Suppressor macrophage treated with lipopolysaccharide for 4 hours (primary cell): Measurements from ENCODE around the gene CPSF4.
"Not testable (repeated sequence)": the region's sequence is repeated elsewhere in the genome, so short reads cannot be mapped to it uniquely, and the experiment has no call there.

Source experiments
- DNase-seq: peaks from one replicate; pipeline ENCODE4 v3.0.0-alpha.2; 2020

The CPSF4 gene

DNA sequence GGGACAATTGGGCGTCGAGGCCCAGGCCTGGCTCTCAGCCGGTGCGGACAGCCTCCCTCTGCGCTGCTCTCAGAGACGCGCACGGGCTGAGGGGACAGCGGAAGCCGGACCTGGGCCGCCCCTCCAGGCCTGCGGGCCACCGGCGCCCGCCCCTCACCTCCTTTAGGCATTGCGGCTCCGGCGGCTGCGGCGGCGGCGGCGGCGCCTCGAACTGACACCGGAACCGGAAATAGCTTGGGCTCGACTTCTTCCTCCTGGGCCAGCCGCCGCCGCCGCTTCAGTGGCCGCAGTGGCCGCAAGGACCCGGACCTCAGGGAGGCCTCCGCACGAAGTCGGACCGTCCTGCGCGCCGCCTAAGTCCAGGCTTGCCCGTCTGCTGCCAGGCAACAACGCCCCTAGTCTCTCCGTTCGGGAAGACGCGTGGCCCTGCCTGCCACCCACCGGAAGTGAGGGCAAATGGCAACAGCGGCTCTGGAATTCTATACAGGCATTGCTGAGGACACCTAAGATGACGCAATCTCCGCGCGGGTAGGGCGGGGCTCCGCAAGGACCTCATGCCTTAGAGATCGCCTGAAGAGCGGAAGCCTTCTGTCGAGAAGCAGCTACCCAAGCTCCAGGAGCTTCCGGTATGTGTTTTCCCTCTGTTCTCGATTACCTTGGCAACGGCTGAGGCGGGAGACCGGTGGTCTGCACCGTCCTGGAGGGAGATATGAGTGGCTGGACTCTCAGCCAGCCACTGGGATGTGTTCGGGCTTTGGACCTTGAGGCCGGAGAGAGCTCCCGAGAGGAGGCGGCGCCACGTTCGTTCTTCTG lies 30.2 kb upstream of the CPSF4 start, which contains the start of the genes BUD31 and PDAP1:
TSS of gene BUD31 (plus strand) at position 591 of the 813 bp plus-strand sequence. CDS start 2,124 bp downstream, outside the sequence.
TSS of gene PDAP1 (minus strand) at position 219 of the 813 bp plus-strand sequence. CDS start at position 170, 49 bp downstream.
- peak; percentile 95 for DNase-seq

DNA sequence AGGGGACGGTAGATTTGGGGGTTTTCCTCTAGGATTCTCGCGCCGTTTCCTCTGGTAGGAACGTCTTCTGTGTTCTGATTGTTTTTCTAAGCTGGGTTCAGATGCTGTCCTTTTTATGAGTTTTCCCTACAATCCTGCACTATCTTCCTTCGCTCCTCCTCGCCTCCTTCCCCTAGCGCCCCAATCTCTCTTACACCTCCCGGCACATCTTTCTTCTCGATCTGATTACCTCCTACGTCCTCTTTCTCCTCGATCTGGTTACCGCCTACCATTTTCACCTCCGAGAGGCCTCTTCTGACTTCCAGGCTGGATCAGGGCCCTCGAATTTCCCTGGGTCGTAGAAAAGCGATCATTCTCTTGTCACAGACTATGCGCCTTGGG lies 29.6 kb upstream of the CPSF4 start:
- peak; percentile 8 for DNase-seq

GRCh38 chr7:99409806-99410205 lies 28.9 kb upstream of the CPSF4 start:
- DNase-seq, result no peak

DNA sequence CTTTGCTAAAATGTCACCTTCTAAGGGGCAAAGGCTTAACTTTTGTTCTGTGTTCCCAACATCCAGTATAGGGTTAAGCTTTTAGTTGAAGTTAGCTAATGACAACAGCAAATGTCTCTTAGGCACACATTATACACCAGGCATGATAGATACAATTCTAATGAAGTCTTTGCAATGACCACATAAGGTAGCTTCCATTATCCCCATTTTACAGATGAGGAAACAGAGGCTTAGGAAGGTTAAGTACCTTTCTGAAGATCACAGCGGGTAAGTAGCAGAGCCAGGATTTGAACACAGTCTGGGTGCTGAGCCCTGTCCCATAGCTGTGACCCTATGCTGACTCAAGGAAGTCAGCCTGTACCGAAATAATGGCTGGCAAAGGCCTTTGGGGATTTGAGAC lies 28.1 kb upstream of the CPSF4 start:
- no peak for DNase-seq

DNA sequence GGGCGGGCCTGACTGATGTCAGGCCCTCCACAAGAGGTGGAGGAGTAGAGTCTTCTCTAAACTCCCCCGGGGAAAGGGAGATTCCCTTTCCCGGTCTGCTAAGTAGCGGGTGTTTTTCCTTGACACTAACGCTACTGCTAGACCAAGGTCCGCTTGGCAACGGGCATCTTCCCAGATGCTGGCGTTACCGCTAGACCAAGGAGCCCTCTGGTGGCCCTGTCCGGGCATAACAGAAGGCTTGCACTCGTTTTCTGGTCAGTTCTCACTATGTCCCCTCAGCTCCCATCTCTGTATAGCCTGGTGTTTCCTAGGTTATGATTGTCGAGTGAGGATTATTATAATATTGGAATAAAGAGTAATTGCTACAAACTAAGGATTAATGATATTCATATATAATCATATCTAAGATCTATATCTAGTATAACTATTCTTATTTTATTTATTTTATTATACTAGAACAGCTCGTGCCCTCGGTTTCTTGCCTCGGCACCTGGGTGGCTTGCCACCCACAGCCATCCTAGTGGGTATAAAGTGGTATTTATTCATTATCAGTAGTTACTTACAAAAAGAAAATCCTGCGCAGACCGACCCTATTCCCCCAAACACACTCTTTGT lies 23.1 kb upstream of the CPSF4 start:
- DNase-seq, result peak; percentile 35

- DNase-seq, result no peak
Observed at GRCh38 chr7:99418260-99418659, 20.5 kb upstream of the CPSF4 start.

DNA sequence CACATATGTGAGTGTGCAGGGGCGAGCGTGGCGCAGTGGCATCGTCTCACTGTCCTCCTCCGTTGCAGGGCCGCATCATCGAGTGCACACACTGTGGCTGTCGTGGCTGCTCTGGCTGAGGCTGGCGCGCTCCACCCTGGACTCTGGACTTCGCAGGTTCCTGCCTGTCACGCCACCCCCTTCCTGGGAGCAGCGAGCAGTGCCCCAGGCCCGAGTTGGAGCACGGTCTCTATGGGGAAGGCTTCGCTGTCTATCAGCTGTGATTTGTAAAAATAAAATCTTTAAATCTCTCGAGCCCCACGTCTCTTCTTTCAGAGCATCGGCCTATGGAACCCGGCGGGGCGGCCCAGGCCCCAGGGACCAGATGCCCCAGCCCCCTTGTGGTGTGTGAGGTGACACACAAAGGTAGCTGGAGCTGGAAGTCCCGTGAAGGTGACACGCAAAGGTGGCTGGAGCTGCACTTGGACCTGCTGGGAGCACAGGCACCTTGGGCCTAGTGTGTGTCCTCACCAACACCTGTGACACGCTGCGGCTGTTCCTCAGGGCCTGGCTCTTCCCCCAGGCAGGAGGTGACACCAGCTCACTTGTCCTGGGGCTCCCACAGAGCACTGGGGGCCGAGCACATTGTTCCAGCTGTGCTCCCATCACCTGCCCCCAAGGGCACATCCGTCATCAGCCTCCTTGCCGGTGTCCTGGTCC lies 19.3 kb upstream of the CPSF4 start:
- DNase-seq, result no peak

GRCh38 chr7:99420213-99420612 lies 18.5 kb upstream of the CPSF4 start:
- no peak for DNase-seq

DNA sequence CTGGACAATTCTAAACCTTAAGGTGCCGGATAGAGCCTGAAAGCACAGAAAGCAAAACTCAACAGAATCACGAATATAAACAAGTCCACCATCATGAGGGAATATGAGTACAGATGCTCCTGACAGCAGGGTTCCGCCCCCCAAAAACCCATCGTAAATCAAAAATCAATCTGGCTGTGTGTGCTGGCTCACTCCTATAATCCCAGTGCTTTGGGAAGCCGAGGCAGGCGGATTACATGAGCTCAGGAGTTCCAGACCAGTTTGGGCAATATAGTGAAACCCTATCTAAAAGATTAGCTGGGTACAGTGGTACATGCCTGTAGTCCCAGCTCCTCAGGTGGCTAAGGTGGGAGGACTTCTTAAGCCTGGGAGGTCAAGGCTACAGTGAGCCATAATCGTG lies 17.8 kb upstream of the CPSF4 start:
- DNase-seq, result no peak

GRCh38 chr7:99422186-99422585 lies 16.6 kb upstream of the CPSF4 start:
- DNase-seq, result no peak

GRCh38 chr7:99422625-99423024 lies 16.1 kb upstream of the CPSF4 start:
- no peak for DNase-seq

DNA sequence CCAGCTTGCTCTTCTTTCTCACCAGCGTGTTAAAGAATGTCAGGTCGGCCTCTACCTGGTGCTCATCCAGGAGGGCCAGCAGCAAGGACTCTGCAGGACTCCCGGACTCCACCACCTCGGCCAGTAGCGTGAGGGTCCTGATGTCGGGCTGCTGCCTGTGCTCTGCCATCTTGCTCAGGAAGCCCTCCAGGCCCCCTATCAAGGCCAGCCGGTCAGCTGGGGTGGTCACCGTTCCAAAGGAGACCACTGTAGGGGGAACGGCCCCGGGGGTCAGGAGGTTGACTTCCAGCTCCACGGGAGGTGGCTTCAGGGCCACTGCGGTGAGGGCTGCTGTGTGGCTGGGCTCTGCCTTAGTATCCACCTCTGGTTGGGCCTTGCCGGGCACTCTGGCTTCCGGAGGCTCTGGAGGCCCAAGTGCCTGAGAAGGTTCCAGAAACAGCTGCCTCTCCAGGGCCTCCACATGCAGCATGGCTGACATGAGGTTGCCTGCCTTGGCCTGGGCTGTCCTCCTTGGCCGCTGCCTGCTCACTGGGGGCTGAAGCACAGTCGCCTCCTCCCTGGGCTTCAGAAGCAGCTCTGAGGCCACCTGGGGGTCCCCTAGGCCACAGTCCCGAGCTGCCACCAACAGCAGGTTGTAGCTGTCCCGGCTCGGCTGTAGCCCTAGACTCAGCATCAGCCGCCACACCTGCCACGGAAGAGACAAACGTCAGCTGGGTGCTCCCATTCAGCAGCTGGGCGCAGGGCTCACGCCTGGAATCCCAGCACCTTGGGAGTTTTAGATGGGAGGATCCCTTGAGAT lies 13.6 kb upstream of the CPSF4 start:
- DNase-seq, result no peak

DNA sequence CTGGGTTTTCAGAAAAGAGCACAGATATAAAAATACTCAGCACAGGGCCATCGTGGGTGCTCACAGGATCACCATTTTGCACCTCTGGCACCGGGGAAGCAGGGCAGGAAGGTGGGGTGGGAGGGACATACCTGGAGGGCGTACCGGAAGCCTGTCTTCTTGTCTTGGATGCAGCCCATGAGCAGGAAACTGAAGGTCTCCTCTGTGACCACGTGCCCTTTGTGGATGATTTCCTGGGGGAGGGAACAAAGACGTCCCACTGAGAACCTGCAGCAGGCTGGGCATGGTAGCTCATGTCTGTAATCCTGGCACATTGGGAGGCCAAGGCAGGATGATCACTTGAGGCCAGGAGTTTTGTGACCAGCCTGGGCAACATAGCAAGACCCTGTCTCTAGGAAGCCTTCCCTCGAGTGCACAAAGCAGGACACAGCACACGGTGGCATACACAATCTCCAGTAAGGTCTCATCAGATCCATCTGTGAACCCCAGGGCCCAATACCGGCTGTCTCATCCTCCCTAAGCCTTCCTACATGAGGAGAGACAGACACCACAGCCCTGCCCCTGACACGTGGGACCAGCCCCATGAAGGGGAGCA lies 9.7 kb upstream of the CPSF4 start:
- no peak for DNase-seq

DNA sequence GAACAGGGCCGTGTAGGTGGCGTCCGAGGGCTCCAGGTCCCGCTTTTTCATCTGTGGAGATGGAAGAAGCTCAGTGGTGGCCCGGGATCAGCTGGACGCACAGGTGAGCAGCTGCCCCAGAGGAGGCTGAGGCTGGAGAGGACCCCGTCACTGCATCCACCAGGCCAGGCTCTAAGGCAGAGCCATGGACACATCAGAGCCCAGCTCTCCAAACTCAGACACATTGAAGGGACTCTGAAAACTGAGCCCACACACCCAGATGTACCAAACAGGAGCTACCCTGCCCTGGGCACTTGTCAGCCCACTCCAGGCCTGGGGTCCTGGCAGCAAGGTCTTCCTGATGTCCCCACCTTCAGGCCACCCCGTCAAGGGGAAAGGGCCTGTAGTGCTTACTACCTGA lies 9.0 kb upstream of the CPSF4 start:
- DNase-seq, result no peak

DNA sequence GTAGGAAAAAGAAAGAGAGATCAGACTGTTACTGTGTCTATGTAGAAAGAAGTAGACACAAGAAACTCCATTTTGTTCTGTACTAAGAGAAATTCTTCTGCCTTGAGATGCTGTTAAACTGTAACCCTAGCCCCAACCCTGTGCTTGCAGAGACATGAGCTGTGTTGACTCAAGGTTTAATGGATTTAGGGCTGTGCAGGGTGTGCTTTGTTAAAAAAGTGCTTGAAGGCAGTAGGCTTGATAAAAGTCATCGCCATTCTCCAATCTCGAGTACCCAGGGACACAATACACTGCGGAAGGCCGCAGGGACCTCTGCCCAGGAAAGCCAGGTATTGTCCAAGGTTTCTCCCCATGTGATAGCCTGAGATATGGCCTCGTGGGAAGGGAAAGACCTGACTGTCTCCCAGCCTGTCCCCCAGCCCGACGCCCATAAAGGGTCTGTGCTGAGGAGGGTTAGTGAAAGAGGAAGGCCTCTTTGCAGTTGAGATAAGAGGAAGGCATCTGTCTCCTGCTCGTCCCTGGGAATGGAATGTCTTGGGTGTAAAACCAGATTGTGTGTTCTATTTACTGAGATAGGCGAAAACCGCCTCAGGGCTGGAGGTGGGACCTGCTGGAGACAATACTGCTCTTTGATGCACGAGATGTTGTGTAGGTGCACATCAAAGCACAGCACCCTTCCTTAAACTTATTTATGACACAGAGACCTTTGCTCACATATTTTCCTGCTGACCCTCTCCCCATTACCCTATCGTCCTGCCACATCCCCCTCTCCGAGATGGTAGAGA lies 6.8 kb upstream of the CPSF4 start:
- DNase-seq, result not testable (repeated sequence)

- no peak for DNase-seq
Observed at GRCh38 chr7:99433158-99433557, 5.6 kb upstream of the CPSF4 start.

- DNase-seq, result no peak
Observed at GRCh38 chr7:99437946-99438572, 684 bp upstream of the CPSF4 start.

GRCh38 chr7:99440195-99440594 lies 1.5 kb downstream of the CPSF4 start:
- DNase-seq, result no peak

GRCh38 chr7:99446096-99446495 lies 7.4 kb downstream of the CPSF4 start:
- no peak for DNase-seq

DNA sequence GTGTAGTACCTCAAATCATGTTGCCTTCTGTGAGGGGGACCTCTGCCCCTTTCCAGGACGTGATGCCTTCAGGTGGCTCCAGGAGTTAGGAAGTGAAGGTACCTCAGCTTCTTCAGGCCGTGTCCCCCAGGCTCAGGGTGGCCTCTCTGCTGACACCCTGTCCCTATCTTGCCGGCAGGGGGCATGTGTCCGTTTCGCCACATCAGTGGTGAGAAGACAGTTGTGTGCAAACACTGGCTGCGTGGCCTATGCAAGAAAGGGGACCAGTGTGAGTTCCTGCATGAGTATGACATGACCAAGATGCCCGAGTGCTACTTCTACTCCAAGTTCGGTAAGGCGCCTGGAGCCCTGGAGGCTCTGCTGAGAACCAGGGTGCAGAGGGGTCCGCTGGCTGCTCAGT lies 9.2 kb downstream of the CPSF4 start:
- DNase-seq, result no peak

DNA sequence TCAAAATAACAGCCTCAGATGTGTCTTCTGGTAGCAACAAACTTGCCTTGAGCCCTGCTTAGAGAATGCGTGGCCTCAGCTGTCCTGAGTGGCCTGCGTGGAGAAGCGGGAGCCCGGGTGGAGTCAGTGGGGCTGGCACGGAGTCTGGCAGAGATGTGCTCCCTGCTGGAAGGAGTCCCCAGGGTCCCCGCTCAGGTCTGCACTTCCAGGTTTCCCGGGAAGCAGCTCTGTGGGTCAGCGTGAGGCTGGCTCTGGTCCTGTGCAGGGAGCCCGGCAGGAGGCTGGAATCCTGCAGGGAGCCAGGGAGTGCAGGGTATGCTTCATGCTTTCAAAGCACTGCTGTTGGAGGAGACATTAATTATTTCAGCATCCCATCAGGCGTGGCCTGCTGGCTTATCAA lies 10.1 kb downstream of the CPSF4 start:
- no peak for DNase-seq
